Sigmoid colon (tissue), 4 donors: ENCODE results near the gene GNAI2.

Experiments
- EP300 ChIP-seq, 4 donors: sonication (generic); formaldehyde crosslinking; IDR thresholded peaks; one replicate each; pipeline ENCODE4 v1.6.1; 2017; ENCODE audit warnings: antibody characterized with exemption in 4 of 4
- POLR2AphosphoS5 ChIP-seq, 4 donors: sonication (generic); formaldehyde crosslinking; IDR thresholded peaks; one replicate each; pipeline ENCODE4 v1.6.1; 2017; ENCODE audit warnings: antibody characterized with exemption in 4 of 4
- TF ChIP-seq, protein P1 (sequence below), 4 experiments: fragments of 450-650 bp in 3 of 4; fragments of 200-600 bp in 1 of 4; IDR thresholded peaks; one replicate each; pipeline ENCODE4 v1.5.1; 2016 to 2019; ENCODE audit warnings: antibody characterized with exemption in 4 of 4, mild to moderate bottlenecking in 3 of 4, moderate library complexity in 2 of 4

DNA sequence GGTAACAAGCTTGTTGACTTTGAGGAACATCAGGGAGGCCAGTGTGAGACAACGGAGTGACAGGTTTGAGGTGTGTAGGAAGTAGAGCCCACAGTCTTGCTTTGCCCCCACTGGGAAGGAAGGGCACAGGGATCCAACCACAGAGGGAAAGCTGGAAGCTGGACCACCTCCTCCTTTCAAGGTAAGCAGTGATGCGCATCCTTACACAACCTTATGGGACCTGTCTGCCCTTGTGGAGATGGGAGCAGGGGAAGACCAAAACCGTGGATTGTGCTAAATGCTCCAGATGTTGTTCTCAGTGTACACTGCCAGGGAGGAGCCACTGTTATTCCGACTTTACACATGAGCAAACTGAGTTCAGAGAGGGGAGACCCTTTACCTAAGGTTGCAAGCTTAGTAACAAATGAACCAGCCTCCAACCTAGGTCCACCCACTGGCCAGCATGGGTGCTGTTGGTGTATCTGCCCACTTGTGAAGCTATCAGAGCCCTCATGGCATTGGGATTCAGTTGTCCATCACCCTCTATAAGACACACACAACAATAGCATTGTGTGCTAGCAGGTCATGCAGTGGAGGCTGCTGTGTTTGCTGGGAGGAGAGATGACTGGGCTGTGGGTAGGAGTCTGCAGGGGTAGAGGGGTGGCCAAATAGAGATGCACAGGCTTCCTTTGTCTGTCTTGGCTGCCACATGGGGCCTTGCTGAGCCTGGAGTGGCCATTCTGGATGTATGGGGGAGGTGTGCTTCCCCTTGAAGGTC lies 42.3 kb downstream of the GNAI2 start:
- TF ChIP-seq EP300 (IDR thresholded peaks at IDR 0.05): no peak
- TF ChIP-seq POLR2AphosphoS5 (IDR thresholded peaks at IDR 0.05): no peak
- TF ChIP-seq, protein P1, sequence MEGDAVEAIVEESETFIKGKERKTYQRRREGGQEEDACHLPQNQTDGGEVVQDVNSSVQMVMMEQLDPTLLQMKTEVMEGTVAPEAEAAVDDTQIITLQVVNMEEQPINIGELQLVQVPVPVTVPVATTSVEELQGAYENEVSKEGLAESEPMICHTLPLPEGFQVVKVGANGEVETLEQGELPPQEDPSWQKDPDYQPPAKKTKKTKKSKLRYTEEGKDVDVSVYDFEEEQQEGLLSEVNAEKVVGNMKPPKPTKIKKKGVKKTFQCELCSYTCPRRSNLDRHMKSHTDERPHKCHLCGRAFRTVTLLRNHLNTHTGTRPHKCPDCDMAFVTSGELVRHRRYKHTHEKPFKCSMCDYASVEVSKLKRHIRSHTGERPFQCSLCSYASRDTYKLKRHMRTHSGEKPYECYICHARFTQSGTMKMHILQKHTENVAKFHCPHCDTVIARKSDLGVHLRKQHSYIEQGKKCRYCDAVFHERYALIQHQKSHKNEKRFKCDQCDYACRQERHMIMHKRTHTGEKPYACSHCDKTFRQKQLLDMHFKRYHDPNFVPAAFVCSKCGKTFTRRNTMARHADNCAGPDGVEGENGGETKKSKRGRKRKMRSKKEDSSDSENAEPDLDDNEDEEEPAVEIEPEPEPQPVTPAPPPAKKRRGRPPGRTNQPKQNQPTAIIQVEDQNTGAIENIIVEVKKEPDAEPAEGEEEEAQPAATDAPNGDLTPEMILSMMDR (IDR thresholded peaks at IDR 0.05): no peak
